Pancreas (tissue), 10 donors: ENCODE results near the gene TMEM9. TPM values are rescaled to one million over a fixed set of nuclear protein-coding genes. Genes with fewer than 3 reads are reported as not detected.
A peak's percentile ranks its signal among the peaks of the same experiment; 100 is the strongest.

Experiments used
- ATAC-seq, 4 donors: fragments of 200-7000 bp; cut with Tn5 transposase; one replicate each; pipeline versions ENCODE4 v1.8.0 to v1.9.1; 2020; ENCODE audit warnings: mild to moderate bottlenecking in 4 of 4, moderate library complexity in 4 of 4
- DNase-seq, 6 donors: peaks; one replicate each; pipeline ENCODE4 v3.0.0-alpha.2; 2020
- FAIRE-seq: peaks from 2 replicates; lab custom pipeline; 2012; peaks lifted over from hg19 to GRCh38; lab: Jason Lieb, UNC
- H3K27ac ChIP-seq, 4 donors: fragments of 200-600 bp; sonication (generic); 1 replicate in 3 of 4; 2 replicates in 1 of 4; pipeline versions ENCODE4 v1.5.0 to v1.8.0; 2020
- H3K27me3 ChIP-seq, 4 donors: fragments of 200-600 bp; one replicate each; pipeline ENCODE4 v1.8.0; 2021
- H3K36me3 ChIP-seq, 3 donors: fragments of 200-600 bp; sonication (generic) in 1 of 3; one replicate each; pipeline versions ENCODE4 v1.5.0 to v1.8.0; 2020 to 2021
- H3K4me1 ChIP-seq, 3 donors: fragments of 200-600 bp; one replicate each; pipeline ENCODE4 v1.8.0; 2021
- H3K4me3 ChIP-seq, 4 donors: fragments of 200-600 bp; sonication (generic) in 2 of 4; one replicate each; pipeline versions ENCODE4 v1.5.0 to v1.8.0; 2020 to 2021
- H3K9me3 ChIP-seq, 4 donors: fragments of 200-600 bp; one replicate each; pipeline ENCODE4 v1.8.0; 2021
- CTCF ChIP-seq, 4 donors: fragments of 200-600 bp; sonication (generic) in 3 of 4; IDR thresholded peaks; one replicate each; pipeline versions ENCODE4 v1.5.0 to v1.8.0; 2021; ENCODE audit warnings: antibody characterized with exemption in 4 of 4
- WGBS, 2 donors: extraction: QIAGEN DNeasy Blood & Tissue Kit; methylation state at CpG; one replicate each; pipeline ENCODE4 v1.1.7; 2013; 5-methylcytosine and 5-hydroxymethylcytosine counted together
- intact Hi-C, 3 donors: fragments of 100-400 bp; cut with DNase I; formaldehyde crosslinking; loops; one replicate each; pipeline versions ENCODE4 v1.11.1 to v1.14.2; 2022
- polyA plus RNA-seq, 2 donors: library from polyadenylated mRNA; stranded (reverse); fragments of 200-250 nt; gene quantifications; one replicate each; pipeline ENCODE4 v1.2.3, GENCODE V29; 2013
- total RNA-seq, 6 donors: library from RNA; stranded (reverse); fragmentation: NEBNext Ultra II Directional in 4 of 6; extraction: Animal tissue kit (Norgen Biotek cat#: 25700) in 4 of 6; gene quantifications; one replicate each; pipeline versions ENCODE4 v1.2.1 to v1.2.4, GENCODE V29; 2021 to 2023
- donor health status: healthy with polysubstance abuse.
- donor health status: DM: no; HTN: no; CAD: no; lungs with moderate emphysema.
- donor health status: DM: no; HTN: no; CAD: no.
- donor health status: control.
- donor health status: control.
- donor health status: Bipolar disorder and iron deficiency.
- donor health status: DM: yes; HTN: yes; CAD: no.
- donor health status: DM: no; HTN: no; CAD: no.
- donor health status: DM: no; HTN: no; CAD: no.
- donor health status: DM: yes; HTN: yes; CAD: no.

The TMEM9 gene
- total and polyA plus RNA-seq, 8 donors, result 21.3 to 87.7 (median 37.5) TPM

- FAIRE-seq (no peak), ATAC-seq (no peak), DNase-seq (no peak)
- Histone ChIP-seq H3K4me1 (no peaks in the 10 kb centered on the region), H3K36me3 (no peaks in the 10 kb centered on the region), H3K27me3 (no peaks in the 10 kb centered on the region), H3K27ac (no peak overlapping the region), H3K9me3 (no peaks in the 10 kb centered on the region), H3K4me3 (no peak overlapping the region)
- 81 to 88% methylated on average over 7 of the region's 7 CpGs for WGBS, 2 donors
- intact Hi-C loops, result no loop called here
- TF ChIP-seq CTCF (IDR thresholded peaks at IDR 0.05), result no peak
Observed at GRCh38 chr1:201093561-201093960, 60.7 kb downstream of the TMEM9 start.

- FAIRE-seq (no peak), DNase-seq (no peak), ATAC-seq (no peak)
- Histone ChIP-seq H3K4me1 (no peaks in the 10 kb centered on the region), H3K9me3 (no peaks in the 10 kb centered on the region), H3K27ac (no peak overlapping the region), H3K4me3 (no peak overlapping the region), H3K27me3 (no peaks in the 10 kb centered on the region), H3K36me3 (no peaks in the 10 kb centered on the region)
- intact Hi-C loops, result no loop called here
- WGBS, 2 donors, result 48% methylated on average over 3 of the region's 3 CpGs
- TF ChIP-seq CTCF (IDR thresholded peaks at IDR 0.05), result no peak
Observed at GRCh38 chr1:201092738-201093137, 61.5 kb downstream of the TMEM9 start.

GRCh38 chr1:201091256-201091655, 63.0 kb downstream of the TMEM9 start:
- Histone ChIP-seq H3K4me3 (no peak overlapping the region), H3K27ac (no peak overlapping the region), H3K4me1 (no peaks in the 10 kb centered on the region), H3K9me3 (no peaks in the 10 kb centered on the region), H3K27me3 (no peaks in the 10 kb centered on the region), H3K36me3 (no peaks in the 10 kb centered on the region)
- FAIRE-seq, result no peak
- 68 to 76% methylated on average over 4 of the region's 4 CpGs for WGBS, 2 donors
- DNase-seq, result no peak
- ATAC-seq, result no peak
- no peak for TF ChIP-seq CTCF (IDR thresholded peaks at IDR 0.05)
- intact Hi-C loops, result no loop called here

- FAIRE-seq (no peak), DNase-seq (no peak), ATAC-seq (no peak)
- Histone ChIP-seq H3K4me3 (no peak overlapping the region), H3K27ac (no peak overlapping the region), H3K9me3 (no peaks in the 10 kb centered on the region), H3K36me3 (no peaks in the 10 kb centered on the region), H3K4me1 (no peaks in the 10 kb centered on the region), H3K27me3 (no peaks in the 10 kb centered on the region)
- intact Hi-C loops, result no loop called here
- TF ChIP-seq CTCF (IDR thresholded peaks at IDR 0.05), result no peak
- 87 to 90% methylated on average over 4 of the region's 4 CpGs for WGBS, 2 donors
Observed at GRCh38 chr1:201090541-201090940, 63.7 kb downstream of the TMEM9 start.

GRCh38 chr1:201089596-201089995, 64.7 kb downstream of the TMEM9 start:
- Histone ChIP-seq H3K36me3 (no peaks in the 10 kb centered on the region), H3K4me1 (no peaks in the 10 kb centered on the region), H3K27me3 (no peaks in the 10 kb centered on the region), H3K4me3 (no peak overlapping the region), H3K27ac (no peak overlapping the region), H3K9me3 (no peaks in the 10 kb centered on the region)
- peak in 1 of 6 donors; percentile 29 for DNase-seq
- WGBS, 2 donors, result 79 to 87% methylated on average over 5 of the region's 5 CpGs
- FAIRE-seq, result no peak
- intact Hi-C loops, result loop anchor here in 1 of 3 donors (10.0 kb wide), 1 partner anchor 135 kb away; no protein-coding TSS in a partner anchor
- TF ChIP-seq CTCF (IDR thresholded peaks at IDR 0.05), result no peak
- no peak for ATAC-seq
